Activated CD4-positive, CD25-positive, alpha-beta regulatory T cell treated with anti-CD3 and anti-CD28 coated beads, Interleukin-2, amount 50 U/mL, for 72 hours (primary cell): ENCODE results near the gene AKNA.

Source experiments
- DNase-seq: peaks from one replicate; pipeline ENCODE4 v3.0.0; 2021

The AKNA gene

DNA sequence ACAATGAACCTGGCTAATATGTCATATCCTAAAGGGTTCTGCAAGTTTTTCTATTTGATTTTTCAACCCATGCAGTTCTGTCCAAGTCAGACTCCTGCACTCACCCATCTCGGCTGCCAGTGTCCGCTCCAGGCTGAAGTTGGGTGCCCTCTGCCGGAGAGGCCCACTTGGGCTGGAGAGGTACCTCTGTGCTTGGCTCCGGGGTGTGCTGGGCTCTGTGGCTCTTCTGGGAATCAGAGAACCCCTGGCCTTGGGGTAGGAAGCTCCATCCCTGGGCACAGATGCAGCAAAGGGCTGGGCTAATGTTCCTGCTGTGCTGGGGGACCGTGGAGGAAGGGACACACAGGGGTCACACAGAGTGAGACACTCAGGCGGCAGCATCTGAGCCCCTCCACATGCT, 32.0 kb downstream of the AKNA start:
- no peak for DNase-seq

DNA sequence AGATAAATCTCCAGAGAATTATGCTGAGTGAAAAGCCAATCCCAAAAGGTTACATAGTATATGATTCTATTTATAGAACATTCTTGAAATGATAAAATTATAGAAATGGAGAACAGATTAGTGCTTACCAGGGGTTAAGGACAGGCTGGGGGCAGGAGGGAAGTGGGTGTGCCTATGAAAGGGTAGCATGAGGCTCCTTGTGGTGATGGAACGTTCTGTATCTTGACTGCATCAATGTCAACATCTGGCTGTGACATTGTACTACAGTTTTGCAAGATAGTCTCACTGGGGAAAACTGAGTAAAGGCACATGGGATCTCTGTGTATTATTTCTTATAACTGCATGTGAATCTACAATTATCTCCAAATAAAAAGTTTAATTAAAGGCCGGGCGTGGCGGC, 35.9 kb downstream of the AKNA start:
- DNase-seq = no peak

DNA sequence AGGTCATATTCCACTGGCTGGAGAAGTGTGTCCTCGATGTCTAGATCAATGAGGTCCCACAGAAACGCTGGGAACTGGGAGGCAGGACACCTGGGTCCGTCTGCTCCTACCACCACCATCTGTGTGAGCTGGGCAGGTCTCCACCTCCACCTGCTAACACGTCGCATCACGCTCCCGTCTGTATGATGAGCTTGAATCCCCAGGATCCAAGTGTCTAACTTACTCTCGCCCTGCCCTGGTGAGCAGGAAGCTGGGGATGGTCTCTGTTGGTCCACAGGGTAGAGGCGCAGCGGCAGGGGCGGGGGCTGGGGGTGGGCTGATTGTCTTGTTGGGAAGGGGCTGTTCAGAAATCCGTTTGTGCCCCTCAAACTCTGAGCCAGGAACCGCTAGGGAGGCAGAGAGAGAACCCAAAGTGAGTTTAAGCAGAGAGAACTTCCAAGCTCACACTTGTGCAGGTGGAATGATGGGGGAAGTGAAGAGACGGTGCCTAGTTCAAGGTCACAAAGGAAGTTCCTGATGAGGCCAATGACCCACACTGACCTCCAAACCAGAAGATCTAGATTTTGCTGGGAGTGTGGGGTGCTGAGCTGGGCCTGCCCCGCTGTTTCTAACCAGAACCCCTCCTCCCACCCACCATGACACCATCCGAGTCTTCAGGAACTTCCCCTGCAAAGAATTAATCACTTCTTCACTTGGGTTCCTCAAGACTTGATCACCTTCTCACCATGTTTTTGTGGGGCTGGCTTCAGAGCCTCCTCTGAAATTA, 37.0 kb downstream of the AKNA start:
- DNase-seq = no peak

DNA sequence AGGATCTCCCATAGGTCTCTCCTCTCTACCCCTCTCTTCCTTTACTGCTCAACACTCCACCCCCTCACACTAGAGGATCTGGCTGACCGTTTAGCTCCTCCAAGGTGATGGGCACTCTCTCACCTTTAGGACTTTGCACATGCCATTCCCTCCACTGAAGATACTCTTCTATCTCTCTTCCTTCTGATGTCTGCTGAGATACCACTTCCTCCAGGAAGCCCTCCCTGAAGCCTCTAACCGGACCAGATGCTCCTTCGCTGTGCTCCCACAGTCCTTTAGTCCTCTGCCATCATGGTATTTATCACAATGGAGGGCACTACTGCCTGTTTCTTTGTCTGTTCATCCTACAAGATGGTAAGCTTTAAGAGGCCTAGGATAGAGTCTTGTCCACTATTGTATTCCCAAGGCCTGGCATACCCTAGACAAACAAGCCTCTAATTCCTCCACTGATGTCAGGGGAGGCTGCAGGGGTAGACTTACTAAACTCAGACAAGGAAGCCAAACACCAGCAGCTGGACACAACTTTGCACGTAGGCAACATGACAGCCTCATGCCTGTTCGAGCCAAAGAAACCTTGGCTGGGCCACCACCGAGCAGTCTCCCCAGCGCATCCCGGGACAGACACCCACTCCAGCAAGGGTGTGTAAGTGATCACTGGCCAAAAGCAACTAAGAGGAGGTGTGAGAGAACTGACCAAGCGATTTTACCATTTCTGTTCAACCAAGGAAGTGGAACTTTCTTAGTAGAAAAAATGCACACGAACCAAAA, 37.9 kb downstream of the AKNA start:
- no peak for DNase-seq

DNA sequence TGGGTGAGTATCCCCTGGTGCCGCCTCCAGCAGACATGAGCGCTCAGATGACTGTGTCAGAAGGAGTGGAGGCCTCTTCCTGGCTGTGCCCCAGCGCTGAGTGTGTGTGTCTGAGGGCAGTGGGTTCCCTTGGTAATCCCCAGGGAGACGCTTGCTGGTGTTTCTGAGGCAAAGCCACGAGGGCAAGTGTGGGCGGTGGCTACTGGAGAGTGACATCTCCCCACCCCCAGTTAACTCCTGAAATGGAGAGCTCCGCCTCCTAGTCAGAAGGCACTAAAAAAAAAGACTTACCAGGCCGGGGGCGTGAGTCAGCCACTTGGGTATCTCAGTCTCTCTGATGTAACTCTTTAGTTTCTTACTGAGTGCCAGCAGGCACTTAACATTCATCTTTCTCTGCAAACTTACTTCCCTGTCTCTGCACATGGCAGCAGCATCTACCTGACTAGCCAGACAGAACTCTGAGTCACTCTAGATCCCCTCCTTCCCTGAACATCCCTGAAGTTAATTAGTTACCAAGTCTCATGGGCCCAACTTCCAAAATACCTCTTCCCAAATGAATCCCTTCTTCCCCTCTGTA, 38.8 kb downstream of the AKNA start:
- peak; percentile 77 for DNase-seq

DNA sequence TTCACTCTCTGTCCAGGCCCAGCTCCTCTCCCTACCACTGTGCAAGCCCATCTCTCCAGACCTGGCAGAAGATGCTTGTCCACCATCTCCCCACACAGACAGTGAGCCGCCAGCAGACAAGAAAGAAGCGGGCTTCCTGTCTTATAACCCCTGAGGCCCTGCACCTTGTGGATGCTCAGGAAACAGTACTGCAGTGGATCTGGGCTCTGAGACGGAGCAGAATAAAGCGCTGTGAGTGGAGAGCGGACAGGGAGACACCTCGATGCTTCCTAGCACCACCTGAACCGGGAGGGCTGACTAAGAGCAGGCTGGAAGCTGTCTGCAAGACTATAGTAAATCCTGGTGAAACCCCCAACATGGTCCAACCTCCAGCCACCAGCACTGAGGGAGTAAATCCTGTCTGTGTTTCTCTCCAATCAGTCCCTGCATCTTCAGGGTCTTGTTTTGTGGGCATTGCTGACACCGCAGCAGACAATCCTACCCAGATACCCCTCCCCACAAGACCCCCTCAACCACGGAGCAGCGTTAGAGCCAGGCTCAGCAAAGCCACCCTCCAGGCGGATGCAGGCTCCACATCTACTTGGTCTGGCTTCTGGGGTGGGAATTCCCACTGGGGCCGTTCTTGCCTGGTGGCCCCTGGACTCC, 39.4 kb downstream of the AKNA start:
- DNase-seq = no peak

DNA sequence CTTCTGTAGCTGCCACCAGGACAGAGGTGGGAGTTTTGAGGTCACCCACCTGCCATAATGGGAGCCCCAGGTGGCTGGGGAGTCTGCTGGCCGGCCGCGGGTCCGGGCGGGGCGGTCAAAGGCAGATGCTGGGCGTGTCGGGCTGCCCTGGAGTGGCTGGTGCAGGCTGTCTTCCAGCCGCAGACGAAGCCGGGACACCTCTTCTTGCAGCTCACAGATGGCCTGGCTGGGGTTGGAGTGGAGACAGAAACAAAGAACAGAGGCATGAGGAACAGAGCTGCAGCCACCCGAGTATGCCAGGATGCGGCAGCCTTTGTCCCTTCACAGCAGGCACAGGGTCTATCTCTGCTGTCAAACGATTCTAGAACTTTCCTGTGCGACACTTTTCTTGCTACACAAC, 40.1 kb downstream of the AKNA start:
- no peak for DNase-seq

DNA sequence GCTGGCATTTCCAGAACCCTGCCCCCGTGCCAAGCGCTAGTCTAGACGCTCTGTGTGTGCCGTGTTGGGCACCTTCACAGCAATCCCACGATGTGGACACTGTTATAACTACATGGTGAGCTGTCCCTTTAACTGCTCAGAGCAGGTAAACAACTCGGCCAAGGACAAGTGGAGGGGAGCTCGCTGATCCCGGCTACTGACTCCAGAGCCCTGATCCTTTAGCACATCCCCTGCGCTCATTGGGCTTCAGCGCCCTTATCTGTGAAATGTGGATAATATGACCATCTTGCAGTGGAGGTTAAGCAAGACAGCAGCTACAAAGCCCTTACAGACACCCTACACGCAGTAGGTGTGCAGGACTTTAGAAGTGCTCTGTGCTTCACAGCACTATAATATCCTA, 41.6 kb downstream of the AKNA start:
- DNase-seq = no peak

DNA sequence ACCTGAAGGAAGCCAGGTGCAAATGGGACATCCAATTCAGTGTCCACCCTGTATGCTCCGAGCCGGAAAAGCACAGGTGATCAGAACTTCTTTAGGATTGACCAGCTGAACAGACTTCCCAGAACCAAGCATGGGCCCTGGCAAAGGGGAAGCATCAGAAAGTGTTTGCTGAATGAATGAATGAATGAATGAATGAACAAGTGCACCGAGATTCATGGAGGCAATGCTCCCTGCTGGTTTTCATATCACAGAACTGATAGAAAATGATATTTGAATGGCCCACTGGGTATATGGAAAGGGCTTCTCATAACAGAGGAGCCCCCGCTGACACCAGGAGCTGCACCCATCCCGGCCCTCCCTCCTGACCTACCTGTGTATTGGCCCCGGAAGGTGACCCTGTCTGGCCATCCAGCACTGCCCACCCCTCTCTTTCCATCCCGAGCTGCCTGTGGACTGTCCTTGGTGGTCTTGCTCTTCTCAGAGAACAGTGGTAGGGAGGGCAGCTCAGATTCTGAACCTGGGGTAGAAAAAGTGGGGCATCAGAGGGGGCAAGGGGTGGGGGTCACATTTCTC, 42.2 kb downstream of the AKNA start:
- no peak for DNase-seq

DNA sequence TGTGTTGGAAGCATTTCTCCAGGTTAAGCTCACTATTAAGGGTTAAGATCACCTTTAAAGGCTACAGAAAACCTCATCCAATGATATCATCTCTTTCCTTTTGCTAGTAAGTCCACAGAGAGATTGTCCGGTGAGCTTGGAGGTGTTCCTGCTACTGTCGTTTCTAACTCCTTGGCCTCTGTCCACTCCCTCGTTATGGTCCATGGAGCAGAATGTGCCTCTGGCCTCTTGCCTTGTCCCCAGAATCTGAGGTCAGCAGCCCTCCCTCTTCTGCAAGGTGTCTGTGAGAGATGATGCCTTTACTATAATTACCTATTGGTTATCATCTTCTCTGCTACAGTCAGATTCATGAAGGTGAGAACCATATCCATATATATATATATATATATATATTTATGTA, 43.1 kb downstream of the AKNA start:
- DNase-seq = no peak

DNA sequence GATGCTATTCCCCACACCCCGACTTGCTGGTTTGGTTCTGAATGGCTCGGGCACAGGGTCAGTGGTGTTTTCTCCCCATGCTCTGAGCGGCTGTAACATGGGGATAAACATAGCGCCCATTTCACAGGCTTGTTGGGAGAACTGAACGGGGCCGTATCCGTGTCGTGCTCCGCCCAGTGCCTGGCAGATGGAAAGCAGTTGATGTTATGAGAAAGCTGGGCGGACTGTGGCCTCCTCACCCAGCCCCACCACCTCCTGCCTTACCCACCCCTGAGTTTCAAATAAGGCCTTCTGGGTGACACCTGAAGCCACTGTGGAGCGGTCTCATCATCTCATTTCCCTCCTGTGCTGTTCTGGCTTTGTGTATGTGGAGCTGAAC, 43.6 kb downstream of the AKNA start:
- DNase-seq = no peak

DNA sequence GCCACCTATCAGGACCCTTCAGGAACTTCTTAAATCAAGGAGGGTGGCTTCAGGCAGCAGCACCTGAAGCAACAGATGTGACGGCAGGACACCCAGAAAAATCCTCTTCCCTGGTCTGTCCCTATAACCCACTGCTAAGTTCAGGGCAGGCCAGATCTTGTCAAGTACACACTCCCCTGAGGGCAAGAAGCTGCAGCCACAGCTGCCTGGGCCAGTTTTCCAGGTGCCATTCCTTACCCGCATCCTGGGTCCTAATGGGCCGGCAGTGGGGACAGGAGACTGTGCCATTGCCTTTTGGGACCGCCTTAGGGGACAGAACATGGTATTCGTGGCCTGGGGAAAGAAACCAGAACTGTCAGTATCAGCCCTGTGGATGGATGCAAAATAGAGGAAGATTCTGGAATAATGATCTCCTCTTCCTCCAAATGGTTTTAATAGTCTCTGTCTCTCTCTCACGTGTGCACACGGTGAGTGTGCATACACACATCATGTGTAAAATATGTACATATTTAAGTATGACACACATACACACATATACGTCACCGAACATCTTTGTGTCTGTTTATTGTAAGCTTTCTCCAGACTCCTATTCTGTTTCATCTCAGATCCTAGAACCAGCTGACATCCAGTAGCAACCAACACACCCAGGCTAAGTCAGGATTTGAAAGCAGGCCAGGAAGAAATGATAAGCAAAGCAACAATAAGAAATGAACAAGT, 44.2 kb downstream of the AKNA start:
- DNase-seq = no peak

DNA sequence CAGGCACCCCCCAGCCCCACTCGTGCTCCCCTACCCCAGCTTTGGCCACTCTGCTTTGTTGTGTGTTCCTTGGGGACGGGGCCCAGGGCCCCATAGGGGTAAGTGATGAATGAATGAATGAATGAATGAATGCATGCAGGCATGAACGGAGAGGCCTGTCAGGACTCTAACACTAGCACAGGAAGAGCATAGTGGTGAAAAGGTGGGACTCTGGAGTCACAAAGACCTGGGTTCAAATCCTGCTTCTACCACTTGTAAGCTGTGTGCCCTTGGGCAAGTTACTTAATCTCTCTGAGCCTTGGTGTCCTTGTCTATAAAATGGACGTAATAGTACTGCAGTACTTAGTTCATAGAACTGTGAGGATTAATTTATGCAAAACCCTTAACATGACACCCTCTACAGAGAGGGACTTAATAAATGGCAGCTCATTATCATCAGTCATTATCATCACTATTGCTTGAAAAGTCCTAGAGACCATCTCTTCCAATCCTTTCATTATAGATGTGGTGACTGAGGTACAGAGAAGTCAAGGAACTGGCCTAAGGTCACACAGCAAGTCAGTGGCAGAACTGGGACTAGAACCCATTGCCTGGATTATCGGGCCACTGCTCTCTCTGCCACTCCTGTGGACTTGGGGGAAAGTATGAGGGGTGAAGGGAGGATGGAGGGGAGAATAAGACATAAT, 44.9 kb downstream of the AKNA start:
- DNase-seq = no peak

DNA sequence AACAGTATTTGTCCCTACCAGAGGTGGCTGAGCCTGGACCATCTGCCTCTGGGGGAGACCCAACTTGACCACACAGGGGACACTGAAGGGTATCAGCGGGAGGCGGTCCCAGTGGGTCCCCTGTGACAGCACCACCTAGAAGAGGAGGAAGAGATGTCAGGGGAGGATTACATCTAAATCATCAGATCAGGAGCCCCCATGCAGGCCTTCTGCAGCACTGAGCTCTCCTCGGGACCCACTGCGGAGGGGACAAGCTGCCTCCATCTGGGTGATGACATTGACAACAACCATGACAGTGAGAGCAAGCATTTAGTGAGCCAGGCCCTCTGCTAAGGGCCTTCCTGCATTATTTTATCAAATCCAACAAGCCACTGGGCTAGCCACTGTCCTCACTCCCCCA, 45.8 kb downstream of the AKNA start:
- no peak for DNase-seq

DNA sequence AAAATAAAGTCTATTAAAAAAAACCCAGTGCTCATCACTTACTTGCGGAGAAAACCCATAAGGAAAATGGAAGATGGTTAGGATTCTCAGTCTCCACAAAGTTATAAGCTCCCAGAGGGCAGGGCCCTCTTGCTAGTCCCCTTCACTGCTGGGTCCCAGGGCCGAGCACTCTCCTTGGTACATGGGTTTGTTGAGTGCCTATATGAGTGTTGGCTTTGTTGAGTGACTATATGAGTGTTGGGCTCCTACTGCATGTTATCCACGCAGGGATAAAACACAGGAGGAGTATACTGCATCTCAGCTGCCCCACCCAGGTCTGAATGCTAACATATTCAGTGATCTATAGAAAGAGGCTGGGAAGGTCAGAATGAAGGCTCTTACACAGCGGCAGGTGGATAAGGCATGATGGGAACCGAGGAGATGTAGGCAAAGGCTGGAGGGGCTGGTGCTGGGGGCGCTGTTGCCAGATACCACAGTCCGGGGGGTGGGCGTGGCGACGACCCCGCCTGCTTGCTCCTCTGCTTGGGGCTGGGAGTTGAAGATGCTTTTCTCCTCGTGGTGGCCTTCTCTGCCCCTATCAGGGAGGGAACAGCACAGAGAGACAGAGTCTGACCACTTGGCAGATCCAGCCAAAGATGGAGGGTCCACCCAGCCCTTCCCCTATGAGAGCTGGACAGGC, 46.5 kb downstream of the AKNA start:
- DNase-seq = no peak

DNA sequence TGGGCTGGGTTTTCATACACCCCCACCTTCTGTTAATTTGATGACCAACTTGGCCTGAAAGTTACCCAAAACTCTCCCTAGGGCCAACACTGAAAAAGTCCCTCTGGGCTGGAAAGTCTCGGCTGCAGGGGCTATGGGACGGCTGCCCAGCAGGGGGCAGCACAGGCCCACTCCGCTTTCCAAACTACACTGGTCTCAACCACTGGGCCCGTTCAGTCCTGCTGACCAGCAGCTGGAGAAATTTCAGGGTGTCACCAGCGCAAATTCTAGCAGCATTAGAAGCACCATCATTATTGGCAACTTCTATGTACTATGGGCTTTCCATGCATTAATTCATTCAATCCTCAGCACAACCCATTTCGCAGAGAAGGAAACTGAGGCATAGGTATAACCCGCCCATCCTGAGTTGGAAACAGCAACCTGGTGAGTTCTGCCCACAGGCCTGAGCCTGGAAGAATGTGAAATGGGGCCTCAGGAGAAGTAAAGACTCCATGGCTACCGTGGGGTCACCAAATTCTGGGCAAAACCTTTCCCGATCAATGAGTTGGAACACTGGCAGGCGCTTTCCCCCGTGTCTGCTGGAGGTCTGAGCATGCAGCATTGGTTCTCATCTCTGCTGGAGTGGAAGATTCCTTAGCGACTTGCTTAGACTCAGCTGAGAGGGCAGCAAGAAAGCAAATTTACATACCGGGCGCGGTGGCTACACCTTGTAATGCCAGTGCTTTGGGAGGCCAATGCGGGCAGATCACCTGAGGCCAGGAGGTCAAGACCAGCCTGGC, 48.5 kb downstream of the AKNA start:
- DNase-seq = peak; percentile 68

DNA sequence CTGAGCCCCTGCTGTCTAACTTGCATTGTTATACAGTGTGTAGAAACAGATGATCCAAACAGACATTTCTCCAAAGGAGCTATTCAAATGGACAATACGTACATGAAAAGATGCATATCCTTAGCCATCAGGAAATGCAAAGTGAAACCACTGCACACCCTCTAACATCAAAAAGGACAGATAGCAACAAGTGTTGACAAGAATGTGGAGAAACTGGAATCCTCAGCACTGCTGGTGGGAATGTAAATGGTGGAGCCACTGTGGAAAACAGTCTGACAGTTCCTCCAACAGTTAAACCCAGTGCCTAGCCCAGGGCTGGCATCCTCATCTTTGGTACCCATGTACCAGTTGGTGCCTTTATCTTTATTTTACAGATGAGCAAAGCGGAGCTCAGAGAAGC, 49.6 kb downstream of the AKNA start:
- no peak for DNase-seq

DNA sequence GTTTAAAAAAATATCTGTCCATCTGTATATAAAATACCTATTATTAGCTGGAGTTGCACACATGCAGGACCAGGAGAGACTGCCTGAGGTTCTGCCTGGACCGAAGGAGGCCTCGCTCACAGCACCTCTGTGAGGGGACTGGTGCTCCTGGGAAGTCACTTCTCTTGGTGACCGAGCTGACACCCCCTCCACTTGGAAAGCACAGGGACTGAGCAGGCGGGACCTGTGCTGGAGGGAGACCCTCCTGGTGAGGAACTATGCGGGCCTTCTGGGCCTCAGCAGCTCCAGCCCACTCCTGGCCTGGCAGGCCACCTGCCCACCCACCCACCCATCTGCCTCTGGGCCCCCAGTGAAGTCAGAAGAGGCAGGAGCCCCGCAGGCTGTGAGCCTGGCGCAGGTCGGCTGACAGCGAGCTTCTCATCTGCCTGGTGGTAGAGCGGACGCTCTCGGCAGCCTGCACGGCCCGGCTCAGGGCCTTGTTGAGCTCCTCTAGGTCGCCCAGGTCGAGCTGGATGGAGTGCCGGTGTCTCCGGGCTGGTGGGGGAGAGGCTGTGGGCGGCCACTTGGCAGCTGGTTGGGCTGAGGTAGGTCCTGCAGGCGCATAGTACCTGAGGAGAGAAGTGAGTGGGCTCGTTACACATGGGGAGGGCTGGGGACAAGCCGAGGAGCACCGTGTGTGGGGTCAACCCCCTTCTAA, 50.9 kb downstream of the AKNA start:
- DNase-seq = no peak

DNA sequence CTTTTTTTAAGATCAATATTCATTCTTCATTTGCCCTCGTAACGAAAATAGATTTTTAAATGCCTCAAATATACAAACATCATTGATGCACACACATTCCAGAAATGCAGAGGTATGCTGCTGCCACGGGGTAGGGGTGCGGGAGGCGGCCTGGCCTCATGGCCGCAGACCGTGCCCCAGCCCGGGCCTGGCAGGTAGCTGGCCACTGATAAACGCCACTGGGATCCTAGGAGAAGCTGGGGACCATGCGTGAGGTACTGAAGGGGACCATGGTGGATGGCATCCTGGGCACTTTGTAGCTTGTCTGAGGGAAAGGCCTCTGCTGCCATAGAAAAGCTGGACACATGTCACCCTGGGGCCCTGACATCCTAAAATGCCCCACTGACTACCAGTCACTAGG, 51.6 kb downstream of the AKNA start:
- no peak for DNase-seq

DNA sequence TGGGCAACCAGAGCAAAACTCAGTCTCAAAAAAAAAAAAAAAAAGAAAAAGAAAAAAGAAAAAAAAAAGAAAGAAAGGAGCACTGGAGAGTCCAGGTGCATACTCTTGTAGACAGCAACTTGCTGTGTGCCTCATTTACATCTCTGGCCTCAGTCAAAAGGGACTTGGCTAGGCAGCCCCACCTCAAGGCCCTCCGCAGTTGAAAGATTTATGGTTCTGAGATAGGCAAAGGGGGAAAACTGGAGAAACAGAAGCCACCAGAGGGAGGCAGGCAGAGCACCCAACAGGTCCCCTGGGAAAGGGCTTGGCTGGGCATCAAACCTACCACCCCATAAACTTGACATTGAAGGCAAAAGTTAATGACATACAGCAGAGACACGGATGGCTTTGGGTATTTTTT, 52.0 kb downstream of the AKNA start:
- no peak for DNase-seq
